Tibial artery (tissue), 4 donors: ENCODE data around the gene LILRA6.

Experiments used
- DNase-seq, 2 donors: peaks; one replicate each; pipeline ENCODE4 v3.0.0-alpha.2; 2019
- H3K27ac ChIP-seq, 2 donors: fragments of 200-600 bp; sonication (generic) in 1 of 2; 1 replicate in 1 of 2; 2 replicates in 1 of 2; pipeline ENCODE4 v1.5.1; 2018 to 2019; ENCODE audit warnings: mild to moderate bottlenecking in 1 of 2
- H3K27me3 ChIP-seq, 2 donors: fragments of 200-600 bp; sonication (generic) in 1 of 2; one replicate each; pipeline versions ENCODE4 v1.5.1 to v1.6.0; 2016 to 2019
- H3K36me3 ChIP-seq, 3 donors: fragments of 200-600 bp; sonication (generic) in 2 of 3; one replicate each; pipeline ENCODE4 v1.5.1; 2016 to 2019; ENCODE audit warnings: mild to moderate bottlenecking in 2 of 3
- H3K4me1 ChIP-seq, 4 donors: fragments of 200-600 bp; sonication (generic) in 2 of 4; 1 replicate in 3 of 4; 2 replicates in 1 of 4; pipeline ENCODE4 v1.5.1; 2016 to 2019
- H3K4me3 ChIP-seq, 2 donors: fragments of 200-600 bp; sonication (generic) in 1 of 2; 1 replicate in 1 of 2; 2 replicates in 1 of 2; pipeline ENCODE4 v1.5.1; 2018 to 2019; ENCODE audit warnings: mild to moderate bottlenecking in 2 of 2
- H3K9me3 ChIP-seq, 3 donors: fragments of 200-600 bp; sonication (generic) in 1 of 3; one replicate each; pipeline ENCODE4 v1.5.1; 2016 to 2019
- intact Hi-C: fragments of 100-400 bp; cut with DNase I; formaldehyde crosslinking; loops from one replicate; pipeline ENCODE4 v1.15.0; 2023; ENCODE audit warnings: low total_unique reads
- TF ChIP-seq, protein P1 (sequence below), 2 experiments: fragments of 200-600 bp in 1 of 2; fragments of 450-650 bp in 1 of 2; IDR thresholded peaks; one replicate each; pipeline ENCODE4 v1.5.1; 2017 to 2019; ENCODE audit warnings: antibody characterized with exemption in 2 of 2, mild to moderate bottlenecking in 1 of 2, moderate library complexity in 1 of 2

The LILRA6 gene

DNA sequence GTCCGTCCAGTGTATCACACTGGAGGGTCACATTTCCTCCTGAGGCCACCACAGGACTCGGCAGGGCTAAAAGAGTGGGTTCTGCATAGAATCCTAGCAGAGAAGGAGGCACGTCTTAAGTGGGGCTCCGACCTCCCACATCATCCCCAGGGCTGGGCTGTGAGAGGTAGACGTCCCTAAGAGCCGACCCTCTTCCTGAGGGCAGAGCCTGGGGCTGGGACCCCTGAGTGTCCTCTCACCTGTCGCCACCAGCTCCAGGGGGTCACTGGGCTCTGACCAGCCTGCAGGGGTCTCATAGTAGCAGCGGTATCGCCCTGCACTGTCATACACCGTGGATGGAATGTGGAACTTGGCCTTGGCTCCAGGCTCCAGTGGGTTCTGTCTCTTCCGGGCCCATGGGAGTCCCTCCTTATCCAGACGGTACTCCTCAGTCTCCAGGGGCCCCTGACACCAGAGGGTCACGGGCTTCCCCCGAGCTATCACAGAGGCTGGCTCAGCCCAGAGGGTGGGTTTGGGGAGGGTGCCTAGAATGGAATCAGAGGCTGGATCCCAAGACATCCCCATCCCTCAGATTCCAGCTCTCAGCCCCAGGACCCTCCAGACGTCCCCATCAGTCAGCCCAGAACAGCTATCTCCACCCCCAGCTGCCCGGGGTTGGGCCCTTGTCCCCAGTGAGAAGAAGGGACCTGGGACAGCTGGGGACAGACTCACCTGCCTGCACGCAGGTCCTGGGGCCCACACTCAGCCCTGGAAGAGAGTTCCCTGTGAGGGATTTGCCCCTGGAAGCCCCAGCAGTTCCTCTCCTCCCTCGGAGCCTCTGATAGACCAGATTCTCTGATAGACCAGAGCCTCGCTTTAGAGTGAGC is 13.9 kb upstream of the LILRA6 start:
- H3K27me3 ChIP-seq: peaks cover 0 to 53% of the 10 kb centered on the region in 2 donors
- H3K4me1 ChIP-seq: no peaks in the 10 kb centered on the region
- no peak overlapping the region for H3K27ac ChIP-seq
- no peak for DNase-seq
- intact Hi-C loops: no loop called here
- H3K9me3 ChIP-seq: no peaks in the 10 kb centered on the region
- TF ChIP-seq, protein P1, sequence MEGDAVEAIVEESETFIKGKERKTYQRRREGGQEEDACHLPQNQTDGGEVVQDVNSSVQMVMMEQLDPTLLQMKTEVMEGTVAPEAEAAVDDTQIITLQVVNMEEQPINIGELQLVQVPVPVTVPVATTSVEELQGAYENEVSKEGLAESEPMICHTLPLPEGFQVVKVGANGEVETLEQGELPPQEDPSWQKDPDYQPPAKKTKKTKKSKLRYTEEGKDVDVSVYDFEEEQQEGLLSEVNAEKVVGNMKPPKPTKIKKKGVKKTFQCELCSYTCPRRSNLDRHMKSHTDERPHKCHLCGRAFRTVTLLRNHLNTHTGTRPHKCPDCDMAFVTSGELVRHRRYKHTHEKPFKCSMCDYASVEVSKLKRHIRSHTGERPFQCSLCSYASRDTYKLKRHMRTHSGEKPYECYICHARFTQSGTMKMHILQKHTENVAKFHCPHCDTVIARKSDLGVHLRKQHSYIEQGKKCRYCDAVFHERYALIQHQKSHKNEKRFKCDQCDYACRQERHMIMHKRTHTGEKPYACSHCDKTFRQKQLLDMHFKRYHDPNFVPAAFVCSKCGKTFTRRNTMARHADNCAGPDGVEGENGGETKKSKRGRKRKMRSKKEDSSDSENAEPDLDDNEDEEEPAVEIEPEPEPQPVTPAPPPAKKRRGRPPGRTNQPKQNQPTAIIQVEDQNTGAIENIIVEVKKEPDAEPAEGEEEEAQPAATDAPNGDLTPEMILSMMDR (IDR thresholded peaks at IDR 0.05): no peak
- H3K36me3 ChIP-seq: no peaks in the 10 kb centered on the region
- peak overlapping the region in 1 of 2 donors; percentile 16 for H3K4me3 ChIP-seq

DNA sequence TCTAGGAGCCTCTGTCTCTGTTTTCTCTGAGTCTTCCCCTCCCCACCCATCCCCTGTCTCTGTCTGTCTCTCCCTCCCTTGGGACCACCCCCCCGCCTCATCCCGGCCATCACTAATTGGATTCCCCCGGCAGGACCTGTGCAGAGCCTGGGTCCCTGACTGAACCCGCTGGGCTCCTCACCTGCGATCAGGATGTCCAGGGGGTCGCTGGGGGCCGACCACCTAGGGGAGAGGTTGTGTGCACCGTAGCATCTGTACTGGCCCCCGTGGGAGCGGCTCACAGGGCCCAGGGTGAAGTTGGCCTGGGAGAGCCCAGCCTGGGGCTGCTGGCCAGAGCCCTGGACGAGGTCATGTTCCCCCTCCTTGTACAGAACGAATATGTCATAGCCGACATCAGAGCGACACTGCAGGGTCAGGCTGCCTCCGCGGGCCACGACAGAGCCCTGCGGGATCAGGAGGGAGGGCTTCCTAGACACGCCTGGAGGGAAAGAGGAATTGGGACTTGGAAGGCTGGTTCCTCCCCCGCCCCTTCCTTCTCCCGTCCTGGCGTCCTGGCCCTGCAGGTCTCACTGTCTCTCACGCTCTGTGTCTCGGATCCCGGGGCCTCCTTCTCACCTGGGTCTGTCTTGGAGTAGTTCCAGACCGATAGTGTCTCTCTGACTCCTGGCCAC is 12.7 kb upstream of the LILRA6 start:
- TF ChIP-seq, protein P1 (IDR thresholded peaks at IDR 0.05): no peak
- intact Hi-C loops: no loop called here
- Histone ChIP-seq H3K27me3 (peaks cover 0 to 53% of the 10 kb centered on the region in 2 donors), H3K9me3 (no peaks in the 10 kb centered on the region), H3K4me3 (no peak overlapping the region), H3K27ac (no peak overlapping the region), H3K36me3 (no peaks in the 10 kb centered on the region), H3K4me1 (no peaks in the 10 kb centered on the region)
- no peak for DNase-seq

DNA sequence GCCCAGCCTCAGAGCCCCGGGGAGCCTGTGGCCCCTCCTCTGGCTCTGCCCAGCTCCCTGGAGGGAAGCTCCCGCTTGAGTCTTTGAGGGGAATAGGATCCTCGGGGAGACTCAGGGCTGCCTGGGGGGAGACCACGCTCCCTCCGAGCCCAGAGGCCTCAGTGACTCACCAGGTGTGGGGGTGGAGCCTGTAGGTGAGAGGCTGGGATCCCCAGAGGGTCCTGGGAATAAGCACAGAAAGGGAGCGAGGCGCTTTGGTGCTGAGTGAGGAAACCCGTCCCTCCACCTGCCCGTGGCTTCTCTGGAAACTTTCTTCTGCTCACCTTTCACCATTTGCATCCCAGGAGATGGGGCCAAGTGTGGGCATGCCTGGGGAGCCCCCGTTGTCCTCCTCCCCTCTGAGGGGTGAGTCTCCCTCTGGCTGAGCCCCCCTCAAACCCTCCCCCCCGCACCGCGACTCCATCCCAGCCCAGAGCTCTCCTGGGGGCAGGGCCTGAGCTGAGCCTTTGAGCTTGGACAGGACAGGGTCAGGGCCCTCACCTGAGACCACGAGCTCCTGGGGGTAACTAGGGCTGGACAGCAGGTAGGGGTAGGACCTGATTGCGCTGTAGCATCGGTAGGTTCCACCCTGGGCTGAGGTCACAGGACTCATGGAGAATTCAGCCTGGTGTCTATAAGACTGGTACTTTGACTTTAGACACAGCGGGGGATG is 11.8 kb upstream of the LILRA6 start:
- Histone ChIP-seq H3K4me3 (no peak overlapping the region), H3K4me1 (no peaks in the 10 kb centered on the region), H3K36me3 (no peaks in the 10 kb centered on the region), H3K27me3 (peaks cover 0 to 53% of the 10 kb centered on the region in 2 donors), H3K9me3 (no peaks in the 10 kb centered on the region), H3K27ac (no peak overlapping the region)
- no peak for DNase-seq
- intact Hi-C loops: no loop called here
- TF ChIP-seq, protein P1 (IDR thresholded peaks at IDR 0.05): no peak

DNA sequence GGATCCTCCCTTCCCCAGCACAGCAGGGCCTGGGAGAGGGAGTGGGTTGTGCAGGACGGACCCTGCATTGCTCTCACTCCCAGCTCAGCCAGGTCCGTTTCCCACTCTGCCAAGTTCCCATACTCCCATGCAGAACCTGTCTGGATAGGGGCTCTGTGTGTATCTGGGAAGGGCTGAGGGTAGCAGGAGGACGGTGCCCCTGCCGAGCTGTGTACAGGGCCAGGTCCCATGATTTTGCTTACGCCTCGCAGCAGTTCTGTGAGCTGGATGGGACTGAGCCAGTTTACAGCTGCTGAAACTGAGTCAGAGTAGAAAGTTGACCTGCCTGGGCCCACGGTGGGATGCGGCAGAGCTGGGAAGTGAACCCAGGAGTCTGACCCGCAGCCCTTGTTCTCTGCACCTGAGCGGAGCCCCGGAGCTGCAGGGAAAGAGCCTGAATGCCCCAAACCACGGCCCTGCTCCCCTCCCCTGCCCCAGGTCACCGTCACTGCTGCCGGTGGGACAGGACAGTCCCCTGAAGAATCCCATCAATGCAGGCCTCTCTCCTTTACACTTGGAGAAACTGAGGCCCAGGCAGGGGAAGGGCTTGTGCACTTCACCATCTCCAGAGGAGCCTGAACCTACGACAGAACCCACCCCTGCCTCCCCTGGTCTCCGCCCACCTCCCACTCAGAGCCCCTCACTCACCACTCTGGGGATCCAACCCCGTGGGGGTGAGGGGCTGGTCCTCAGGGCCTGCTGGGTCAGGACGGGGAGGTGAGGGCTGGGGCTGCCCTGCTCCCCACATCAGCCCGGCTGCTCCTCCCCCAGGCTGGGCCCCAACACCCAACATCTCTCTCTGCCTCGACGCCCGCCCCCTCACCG is 11.0 kb upstream of the LILRA6 start:
- intact Hi-C loops: no loop called here

More for the DNA sequence above, 11.0 kb upstream of the LILRA6 start:
- H3K27me3 ChIP-seq: peaks cover 0 to 53% of the 10 kb centered on the region in 2 donors
- no peak for DNase-seq
- no peaks in the 10 kb centered on the region for H3K9me3 ChIP-seq
- H3K4me3 ChIP-seq: no peak overlapping the region
- H3K27ac ChIP-seq: no peak overlapping the region
- H3K4me1 ChIP-seq: no peaks in the 10 kb centered on the region
- no peaks in the 10 kb centered on the region for H3K36me3 ChIP-seq
- TF ChIP-seq, protein P1 (IDR thresholded peaks at IDR 0.05): no peak
